Transverse colon (tissue), 4 donors: Measurements from ENCODE around the gene KRTAP5-1.
"Not testable (repeated sequence)": the region's sequence is repeated elsewhere in the genome, so short reads cannot be mapped to it uniquely, and the experiment has no call there.

Source experiments
- CTCF ChIP-seq, 5 experiments: fragments of 200-600 bp in 3 of 5; fragments of 450-650 bp in 2 of 5; sonication (generic) in 3 of 5; IDR thresholded peaks; 1 replicate in 2 of 5; 2 replicates in 3 of 5; pipeline ENCODE4 v1.5.1; 2016 to 2017; ENCODE audit warnings: antibody characterized with exemption in 5 of 5, inconsistent platforms in 3 of 5, mild to moderate bottlenecking in 2 of 5, moderate library complexity in 1 of 5
- POLR2AphosphoS5 ChIP-seq, 3 donors: sonication (generic); formaldehyde crosslinking; IDR thresholded peaks; one replicate each; pipeline ENCODE4 v1.6.1; 2016; ENCODE audit warnings: antibody characterized with exemption in 3 of 3

- not testable (repeated sequence) for TF ChIP-seq CTCF, POLR2AphosphoS5 (IDR thresholded peaks at IDR 0.05)
These were observed 13.3 kb upstream of the KRTAP5-1 start for GRCh38 chr11:1598406-1598805.
